K562 (cell line): ENCODE data around the gene SMIM3. TPM values are rescaled to one million over a fixed set of nuclear protein-coding genes. Genes with fewer than 3 reads are reported as not detected.
A peak's percentile ranks its signal among the peaks of the same experiment; 100 is the strongest.

Experiments
- BMI1 ChIP-seq: fragments of 150-350 bp; IDR thresholded peaks from 2 replicates; pipeline ENCODE4 v1.6.1; 2014; ENCODE audit warnings: low read length
- CAMTA2 ChIP-seq: fragments of 250-450 bp; sonication (Bioruptor Pico); conservative IDR thresholded peaks from 2 replicates; pipeline ENCODE4 v1.5.1; 2022
- FOXO4 ChIP-seq: fragments of 450-650 bp; formaldehyde crosslinking; IDR thresholded peaks from 2 replicates; pipeline ENCODE4 v1.4.0; 2020; ENCODE audit warnings: mild to moderate bottlenecking, moderate library complexity
- LEF1 ChIP-seq: fragments of 450-650 bp; IDR thresholded peaks from 2 replicates; pipeline ENCODE4 v1.6.1; 2016; ENCODE audit warnings: mild to moderate bottlenecking
- NCOA2 ChIP-seq, 2 experiments: fragments of 450-650 bp; IDR thresholded peaks; 2 replicates each; pipeline ENCODE4 v1.6.1; 2018; ENCODE audit warnings: mild to moderate bottlenecking in 2 of 2, moderate library complexity in 1 of 2; ENCODE audit not compliant: partially characterized antibody in 2 of 2
- NCOA6 ChIP-seq: fragments of 450-650 bp; IDR thresholded peaks from 2 replicates; pipeline ENCODE4 v1.6.1; 2017; ENCODE audit warnings: mild to moderate bottlenecking
- POLR2AphosphoS5 ChIP-seq: IDR thresholded peaks from 2 replicates; pipeline ENCODE4 v1.6.1; 2011; ENCODE audit warnings: mild to moderate bottlenecking, low read depth, low read length, moderate library complexity; ENCODE audit not compliant: control insufficient read depth, insufficient read depth
- SMARCA4 ChIP-seq: fragments of 450-650 bp; IDR thresholded peaks from 2 replicates; pipeline ENCODE4 v1.6.1; 2016
- ZNF507 ChIP-seq: conservative IDR thresholded peaks from 2 replicates; pipeline ENCODE4 v1.6.1; 2017; ENCODE audit warnings: missing genetic modification characterization, missing compliant biosample characterization
- polyA plus RNA-seq, 8 experiments: library from polyadenylated mRNA; depleted of rRNA in 4 of 8; stranded (reverse) in 5 of 8; unstranded in 3 of 8; fragments of >200 nt; fragmentation: Nextera tagmentation in 2 of 8; fragmentation: Illumina TruSeq in 1 of 8; extraction: Ambion mirVana in 2 of 8; extraction: Trizol in 1 of 8; gene quantifications; 2 replicates each; pipeline versions ENCODE4 v1.2.1 to v1.2.3, GENCODE V29; 2011 to 2014; ENCODE audit warnings: inconsistent platforms in 1 of 8, missing spikeins in 1 of 8
- total RNA-seq, 7 experiments: library from RNA; depleted of rRNA in 6 of 7; stranded (reverse); fragments of >200 nt in 6 of 7; fragmentation: Illumina TruSeq in 2 of 7; extraction: Trizol in 2 of 7; gene quantifications; 2 replicates each; pipeline versions ENCODE4 v1.2.1 to v1.2.3, GENCODE V29; 2011 to 2021; ENCODE audit warnings: low replicate concordance in 1 of 7
- TF ChIP-seq, protein P1 (sequence below): sonication (generic); formaldehyde crosslinking; IDR thresholded peaks from 2 replicates; pipeline ENCODE4 v1.8.1; 2023; ENCODE audit warnings: missing genetic modification reagents, mild to moderate bottlenecking, borderline replicate concordance
- TF ChIP-seq, protein P2 (sequence below): fragments of 250-450 bp; sonication (Bioruptor Pico); IDR thresholded peaks from 2 replicates; pipeline ENCODE4 v1.5.0; 2020; ENCODE audit warnings: mild to moderate bottlenecking
- TF ChIP-seq, protein P3 (sequence below): sonication (generic); formaldehyde crosslinking; IDR thresholded peaks from 2 replicates; pipeline ENCODE4 v1.8.1; 2022; ENCODE audit warnings: missing genetic modification reagents

SMIM3 gene
- total and polyA plus RNA-seq, 9 of the 15 experiments (the other 6 are each of a cell fraction or from before 2014, with no cell fraction given), result 4.1 to 27.7 (median 13.6) TPM

DNA sequence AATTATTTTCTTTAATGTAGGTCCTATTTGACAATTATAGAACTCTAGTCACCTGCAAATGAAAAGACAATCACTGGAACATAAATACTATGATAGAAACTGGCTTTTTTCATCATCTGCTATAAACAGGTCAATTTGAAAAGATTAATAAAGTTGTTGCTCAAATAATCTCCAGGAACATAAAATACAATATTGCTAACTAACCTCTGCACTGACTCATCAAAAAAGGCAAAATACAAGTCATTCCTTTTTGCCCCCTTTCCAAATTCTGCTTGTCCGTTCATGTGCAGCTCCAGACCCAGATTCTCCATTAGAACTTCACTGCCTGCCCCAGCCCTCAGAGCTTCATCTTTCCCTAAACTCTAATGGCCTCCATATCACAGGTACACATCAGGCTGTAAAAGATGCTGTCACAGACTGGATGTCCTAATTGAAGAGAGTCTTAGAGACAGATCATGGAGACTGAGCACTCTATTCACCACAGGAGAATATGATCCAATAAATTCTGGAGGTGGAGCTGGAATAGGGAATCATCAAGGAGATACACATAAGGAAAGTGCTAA lies 21.4 kb upstream of the SMIM3 start (continued):
- TF ChIP-seq, protein P1, sequence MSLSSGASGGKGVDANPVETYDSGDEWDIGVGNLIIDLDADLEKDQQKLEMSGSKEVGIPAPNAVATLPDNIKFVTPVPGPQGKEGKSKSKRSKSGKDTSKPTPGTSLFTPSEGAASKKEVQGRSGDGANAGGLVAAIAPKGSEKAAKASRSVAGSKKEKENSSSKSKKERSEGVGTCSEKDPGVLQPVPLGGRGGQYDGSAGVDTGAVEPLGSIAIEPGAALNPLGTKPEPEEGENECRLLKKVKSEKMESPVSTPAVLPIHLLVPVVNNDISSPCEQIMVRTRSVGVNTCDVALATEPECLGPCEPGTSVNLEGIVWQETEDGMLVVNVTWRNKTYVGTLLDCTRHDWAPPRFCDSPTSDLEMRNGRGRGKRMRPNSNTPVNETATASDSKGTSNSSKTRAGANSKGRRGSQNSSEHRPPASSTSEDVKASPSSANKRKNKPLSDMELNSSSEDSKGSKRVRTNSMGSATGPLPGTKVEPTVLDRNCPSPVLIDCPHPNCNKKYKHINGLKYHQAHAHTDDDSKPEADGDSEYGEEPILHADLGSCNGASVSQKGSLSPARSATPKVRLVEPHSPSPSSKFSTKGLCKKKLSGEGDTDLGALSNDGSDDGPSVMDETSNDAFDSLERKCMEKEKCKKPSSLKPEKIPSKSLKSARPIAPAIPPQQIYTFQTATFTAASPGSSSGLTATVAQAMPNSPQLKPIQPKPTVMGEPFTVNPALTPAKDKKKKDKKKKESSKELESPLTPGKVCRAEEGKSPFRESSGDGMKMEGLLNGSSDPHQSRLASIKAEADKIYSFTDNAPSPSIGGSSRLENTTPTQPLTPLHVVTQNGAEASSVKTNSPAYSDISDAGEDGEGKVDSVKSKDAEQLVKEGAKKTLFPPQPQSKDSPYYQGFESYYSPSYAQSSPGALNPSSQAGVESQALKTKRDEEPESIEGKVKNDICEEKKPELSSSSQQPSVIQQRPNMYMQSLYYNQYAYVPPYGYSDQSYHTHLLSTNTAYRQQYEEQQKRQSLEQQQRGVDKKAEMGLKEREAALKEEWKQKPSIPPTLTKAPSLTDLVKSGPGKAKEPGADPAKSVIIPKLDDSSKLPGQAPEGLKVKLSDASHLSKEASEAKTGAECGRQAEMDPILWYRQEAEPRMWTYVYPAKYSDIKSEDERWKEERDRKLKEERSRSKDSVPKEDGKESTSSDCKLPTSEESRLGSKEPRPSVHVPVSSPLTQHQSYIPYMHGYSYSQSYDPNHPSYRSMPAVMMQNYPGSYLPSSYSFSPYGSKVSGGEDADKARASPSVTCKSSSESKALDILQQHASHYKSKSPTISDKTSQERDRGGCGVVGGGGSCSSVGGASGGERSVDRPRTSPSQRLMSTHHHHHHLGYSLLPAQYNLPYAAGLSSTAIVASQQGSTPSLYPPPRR, result no peak
- TF ChIP-seq FOXO4, result no peak
- TF ChIP-seq SMARCA4, result peak; percentile 57
- TF ChIP-seq NCOA2 (IDR thresholded peaks at IDR 0.05; ENCODE audit: partially characterized antibody in 2 of 2), result no peak
- TF ChIP-seq, protein P2, sequence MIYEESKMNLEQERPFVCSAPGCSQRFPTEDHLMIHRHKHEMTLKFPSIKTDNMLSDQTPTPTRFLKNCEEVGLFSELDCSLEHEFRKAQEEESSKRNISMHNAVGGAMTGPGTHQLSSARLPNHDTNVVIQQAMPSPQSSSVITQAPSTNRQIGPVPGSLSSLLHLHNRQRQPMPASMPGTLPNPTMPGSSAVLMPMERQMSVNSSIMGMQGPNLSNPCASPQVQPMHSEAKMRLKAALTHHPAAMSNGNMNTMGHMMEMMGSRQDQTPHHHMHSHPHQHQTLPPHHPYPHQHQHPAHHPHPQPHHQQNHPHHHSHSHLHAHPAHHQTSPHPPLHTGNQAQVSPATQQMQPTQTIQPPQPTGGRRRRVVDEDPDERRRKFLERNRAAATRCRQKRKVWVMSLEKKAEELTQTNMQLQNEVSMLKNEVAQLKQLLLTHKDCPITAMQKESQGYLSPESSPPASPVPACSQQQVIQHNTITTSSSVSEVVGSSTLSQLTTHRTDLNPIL (CRISPR knock-in tag), result no peak
- TF ChIP-seq ZNF507 (tag), result no peak
- no peak for TF ChIP-seq LEF1
- no peak for TF ChIP-seq NCOA6
- no peak for TF ChIP-seq BMI1
- TF ChIP-seq POLR2AphosphoS5, result no peak
- TF ChIP-seq CAMTA2 (CRISPR knock-in tag), result no peak
- TF ChIP-seq, protein P3, sequence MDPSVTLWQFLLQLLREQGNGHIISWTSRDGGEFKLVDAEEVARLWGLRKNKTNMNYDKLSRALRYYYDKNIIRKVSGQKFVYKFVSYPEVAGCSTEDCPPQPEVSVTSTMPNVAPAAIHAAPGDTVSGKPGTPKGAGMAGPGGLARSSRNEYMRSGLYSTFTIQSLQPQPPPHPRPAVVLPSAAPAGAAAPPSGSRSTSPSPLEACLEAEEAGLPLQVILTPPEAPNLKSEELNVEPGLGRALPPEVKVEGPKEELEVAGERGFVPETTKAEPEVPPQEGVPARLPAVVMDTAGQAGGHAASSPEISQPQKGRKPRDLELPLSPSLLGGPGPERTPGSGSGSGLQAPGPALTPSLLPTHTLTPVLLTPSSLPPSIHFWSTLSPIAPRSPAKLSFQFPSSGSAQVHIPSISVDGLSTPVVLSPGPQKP (CRISPR knock-in tag), result no peak
- TF ChIP-seq, all 486 proteins: peak for 18
